GM19397 (cell line): ENCODE results near the gene ARAF.
"Not testable (repeated sequence)": the region's sequence is repeated elsewhere in the genome, so short reads cannot be mapped to it uniquely, and the experiment has no call there.

Source experiments
- ATAC-seq: cut with Tn5 transposase; IDR thresholded peaks from one replicate; pipeline ENCODE4 v1.9.1; 2021; ENCODE audit warnings: mild to moderate bottlenecking, moderate library complexity; ENCODE audit not compliant: unreplicated experiment

The ARAF gene

GRCh38 chrX:47584714-47585113, 23.7 kb downstream of the ARAF start:
- ATAC-seq: no peak

GRCh38 chrX:47585273-47585672, 24.3 kb downstream of the ARAF start:
- ATAC-seq: no peak

GRCh38 chrX:47586043-47586787, 25.2 kb downstream of the ARAF start:
- ATAC-seq: no peak

GRCh38 chrX:47587091-47587891, 26.3 kb downstream of the ARAF start:
- ATAC-seq: no peak

- no peak for ATAC-seq
Measured at GRCh38 chrX:47587906-47588735, 27.1 kb downstream of the ARAF start.

- ATAC-seq: no peak
Measured at GRCh38 chrX:47590984-47591383, 30.0 kb downstream of the ARAF start.

- ATAC-seq: no peak
Measured at GRCh38 chrX:47593522-47593921, 32.5 kb downstream of the ARAF start.

GRCh38 chrX:47595716-47596251, 34.8 kb downstream of the ARAF start:
- no peak for ATAC-seq

- no peak for ATAC-seq
Measured at GRCh38 chrX:47596256-47596655, 35.3 kb downstream of the ARAF start.

GRCh38 chrX:47597222-47597621, 36.2 kb downstream of the ARAF start:
- no peak for ATAC-seq

GRCh38 chrX:47603125-47603524, 42.1 kb downstream of the ARAF start:
- ATAC-seq: not testable (repeated sequence)

GRCh38 chrX:47605024-47605423, 44.0 kb downstream of the ARAF start:
- no peak for ATAC-seq

GRCh38 chrX:47607091-47607490, 46.1 kb downstream of the ARAF start:
- no peak for ATAC-seq

GRCh38 chrX:47608130-47608810, 47.3 kb downstream of the ARAF start:
- ATAC-seq: no peak

GRCh38 chrX:47610511-47610910, 49.5 kb downstream of the ARAF start:
- ATAC-seq: no peak

- no peak for ATAC-seq
Measured at GRCh38 chrX:47611489-47611888, 50.5 kb downstream of the ARAF start.

- ATAC-seq: no peak
Measured at GRCh38 chrX:47611926-47612325, 50.9 kb downstream of the ARAF start.

GRCh38 chrX:47612418-47612817, 51.4 kb downstream of the ARAF start:
- no peak for ATAC-seq

- ATAC-seq: no peak
Measured at GRCh38 chrX:47613082-47613481, 52.1 kb downstream of the ARAF start.

GRCh38 chrX:47614618-47615017, 53.6 kb downstream of the ARAF start:
- ATAC-seq: no peak
